Putamen (tissue), 1 donor: Measurements from ENCODE around the gene THNSL1.

Experiments used
- DNase-seq: peaks from one replicate; pipeline ENCODE4 v3.0.0-alpha.2; 2016; ENCODE audit warnings: low spot score

THNSL1 gene

GRCh38 chr10:25057886-25058285 is 41.5 kb downstream of the THNSL1 start:
- DNase-seq = no peak

- DNase-seq = no peak
Observed at GRCh38 chr10:25059990-25060389, 43.6 kb downstream of the THNSL1 start.

- DNase-seq = no peak
Observed at GRCh38 chr10:25061125-25061524, 44.7 kb downstream of the THNSL1 start.

- DNase-seq = no peak
Observed at GRCh38 chr10:25061711-25062449, 45.5 kb downstream of the THNSL1 start.

DNA sequence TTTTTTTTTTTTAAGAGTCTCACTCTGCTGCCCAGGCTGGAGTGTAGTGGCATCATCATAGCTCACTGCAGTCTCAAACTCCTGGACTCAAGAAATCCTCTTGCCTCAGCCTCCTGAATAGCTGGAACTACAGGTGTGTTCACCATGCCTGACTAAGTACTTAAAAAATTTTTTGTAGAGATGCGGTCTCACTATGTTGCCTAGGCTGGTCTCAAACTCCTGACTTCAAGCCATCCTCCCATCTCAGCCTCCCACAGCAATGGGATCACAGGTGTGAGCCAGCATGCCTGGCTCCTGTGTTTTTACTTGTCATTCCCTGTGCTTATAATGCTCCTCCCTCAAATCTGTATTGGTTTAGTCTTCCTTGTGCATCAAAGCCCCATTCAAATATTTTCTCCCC is 46.7 kb downstream of the THNSL1 start:
- DNase-seq = no peak

DNA sequence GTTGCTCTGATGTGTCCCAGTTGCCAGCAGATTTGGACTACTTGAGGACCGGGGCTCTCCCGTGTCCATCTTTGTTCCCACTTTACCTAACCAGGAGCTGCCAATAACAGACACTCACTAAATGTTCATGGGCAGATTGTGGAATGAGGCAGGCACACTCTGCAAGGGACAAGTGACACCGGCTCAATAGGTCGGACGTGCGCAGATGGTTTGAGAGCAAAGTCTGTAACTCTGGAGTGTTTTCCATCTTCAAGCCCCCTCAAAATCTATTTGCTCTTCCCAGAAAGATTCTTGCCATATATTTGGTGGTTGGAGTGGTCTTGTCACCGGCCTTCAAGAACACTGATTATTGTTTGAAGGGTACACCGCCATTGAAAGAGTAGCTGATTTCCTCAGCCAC is 47.2 kb downstream of the THNSL1 start:
- no peak for DNase-seq

DNA sequence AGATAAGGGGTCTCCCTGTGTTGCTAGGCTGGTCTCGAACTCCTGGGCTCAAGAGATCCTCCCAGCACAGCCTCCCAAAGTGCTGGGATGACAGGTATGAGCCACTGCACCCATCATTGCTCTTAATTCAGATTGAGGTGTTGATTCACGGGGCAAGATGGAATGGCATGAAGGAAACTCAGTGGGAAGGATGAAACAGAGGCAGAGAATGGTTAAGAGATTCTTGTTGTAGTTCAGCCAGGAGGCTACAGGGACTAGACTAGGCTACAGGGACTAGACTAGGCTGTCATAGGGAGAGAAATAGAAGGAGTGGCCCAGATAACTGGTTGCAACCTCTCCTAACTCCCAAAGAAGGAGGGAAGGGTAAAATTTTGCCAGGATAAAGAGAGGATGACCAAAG is 48.0 kb downstream of the THNSL1 start:
- DNase-seq = no peak

DNA sequence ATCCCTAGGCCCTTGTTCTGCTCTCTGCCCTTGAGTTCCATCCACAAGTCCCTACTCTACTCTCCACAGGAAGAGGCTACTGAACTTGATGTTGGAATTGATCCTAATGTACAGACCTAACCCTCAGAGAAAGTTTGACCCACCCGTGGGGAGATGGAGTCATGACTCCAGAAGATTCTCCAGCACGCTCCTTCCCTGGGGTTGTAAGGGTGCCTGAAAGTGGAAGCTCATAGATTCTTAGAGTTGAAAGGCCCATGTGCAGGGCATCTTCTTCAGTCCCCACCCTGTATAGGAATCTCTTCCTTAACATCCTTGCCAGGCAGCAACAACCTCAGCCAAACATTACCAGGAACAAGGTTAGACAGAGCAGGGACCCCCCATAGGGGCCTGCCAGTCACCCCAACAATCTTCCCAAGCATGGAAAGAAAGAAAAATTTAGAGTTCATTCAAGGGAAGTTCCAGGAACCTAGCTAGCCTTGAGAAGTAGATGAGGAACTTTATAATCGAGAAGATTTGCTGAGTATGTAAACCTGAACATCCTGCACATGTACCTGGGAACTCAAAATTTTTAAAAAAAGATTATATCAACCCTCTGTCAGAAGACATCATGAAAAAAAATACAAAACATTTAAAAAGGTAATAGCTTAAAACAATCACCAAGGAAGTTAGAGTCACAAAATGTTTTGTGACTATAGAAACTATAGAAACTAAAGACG is 49.5 kb downstream of the THNSL1 start:
- no peak for DNase-seq

DNA sequence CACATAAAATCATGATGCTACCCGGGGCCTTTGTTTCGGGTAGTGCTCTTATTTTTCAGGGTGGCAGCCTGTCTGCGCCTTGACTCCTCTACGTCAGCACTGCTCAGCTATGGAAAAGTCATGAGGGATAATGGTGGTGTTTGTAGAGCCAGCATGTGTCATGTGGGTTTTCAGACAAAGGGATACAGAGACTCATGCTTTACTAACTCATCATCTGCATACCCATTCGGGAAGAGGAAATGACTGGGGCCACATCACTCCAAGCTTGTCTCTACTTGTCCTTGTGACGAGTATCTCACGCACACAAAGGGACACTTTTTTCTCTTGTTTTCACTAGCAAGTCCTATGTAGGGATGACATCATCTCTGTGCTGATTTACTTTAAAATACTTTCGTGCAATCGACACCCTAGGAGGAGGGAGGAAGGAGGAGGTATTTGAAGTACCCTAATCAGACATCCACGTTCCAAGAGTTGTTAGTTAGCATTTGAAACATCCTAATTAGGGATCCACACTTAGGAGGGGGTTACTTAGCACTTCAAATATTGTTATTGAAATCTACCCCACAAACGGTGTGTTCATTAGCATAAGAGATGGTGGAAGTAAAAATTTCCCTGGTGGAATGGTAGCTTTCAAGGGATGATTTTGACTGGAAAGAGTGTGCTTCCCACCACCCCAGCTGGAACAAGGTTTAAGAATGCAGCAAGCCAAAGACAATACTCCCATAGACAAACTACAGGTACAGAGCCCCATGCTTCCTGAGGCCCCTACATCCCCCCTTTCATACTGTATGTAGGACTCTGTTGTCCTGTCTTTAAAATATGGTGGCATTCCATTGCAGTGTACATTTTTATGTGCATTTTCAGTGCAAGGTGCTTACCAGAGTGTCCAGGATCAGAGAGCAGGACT is 52.0 kb downstream of the THNSL1 start:
- peak; percentile 86 for DNase-seq

GRCh38 chr10:25071227-25071626 is 54.8 kb downstream of the THNSL1 start:
- DNase-seq = no peak

DNA sequence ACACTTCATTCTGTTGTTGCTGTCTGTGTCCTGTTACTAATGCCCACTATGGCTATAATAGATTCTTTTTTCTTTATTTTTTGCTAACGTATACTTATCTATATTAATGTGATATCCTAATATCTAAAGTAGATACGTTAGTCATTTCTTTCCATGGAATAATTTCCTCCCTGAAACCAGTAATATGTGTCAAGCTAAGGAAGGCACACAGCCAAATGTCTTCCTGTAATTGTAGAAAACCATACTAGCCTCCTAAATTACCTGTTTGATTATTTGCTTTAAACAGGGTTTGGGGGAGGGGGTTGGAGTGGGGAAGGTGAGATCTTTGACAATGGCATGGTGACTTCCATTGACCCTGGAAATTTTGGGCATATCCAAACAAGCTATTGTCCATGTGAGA is 56.4 kb downstream of the THNSL1 start:
- no peak for DNase-seq

GRCh38 chr10:25075825-25076224 is 59.4 kb downstream of the THNSL1 start:
- no peak for DNase-seq
